A673 (cell line): ENCODE results near the gene STOX2.

Experiments used
- EZH2 ChIP-seq: fragments of 200-600 bp; sonication (generic); IDR thresholded peaks from 2 replicates; pipeline ENCODE4 v1.6.1; 2017; ENCODE audit warnings: borderline replicate concordance, low read depth, mild to moderate bottlenecking, mixed read lengths, antibody characterized with exemption, low read length; ENCODE audit not compliant: poor library complexity, severe bottlenecking
- TF ChIP-seq, protein P1 (sequence below): fragments of 300-800, 200-600 bp; sonication (generic); conservative IDR thresholded peaks from 2 replicates; pipeline ENCODE4 v1.5.1; 2017; ENCODE audit warnings: low read depth, mild to moderate bottlenecking, antibody characterized with exemption, low read length, moderate library complexity, mixed read lengths

DNA sequence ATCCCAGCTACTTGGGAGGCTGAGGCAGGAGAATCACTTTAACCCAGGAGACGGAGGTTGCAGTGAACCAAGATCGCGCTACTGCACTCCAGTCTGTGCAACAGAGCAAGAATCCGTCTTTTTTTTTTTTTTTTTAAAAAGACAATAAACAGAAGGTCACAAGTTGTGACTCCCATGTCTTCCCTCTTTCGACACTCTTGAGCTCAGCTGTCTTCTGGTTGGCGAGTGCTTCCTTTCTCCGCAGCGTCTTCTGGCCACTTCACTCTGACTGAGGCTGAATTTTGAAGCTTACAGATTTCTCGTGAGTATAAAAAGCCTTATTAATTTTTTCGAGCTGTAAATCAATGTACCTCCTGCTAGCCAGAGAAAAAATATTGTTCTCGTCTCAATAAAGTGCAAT lies 124.9 kb downstream of the STOX2 start:
- no peak for TF ChIP-seq EZH2
- TF ChIP-seq, protein P1, sequence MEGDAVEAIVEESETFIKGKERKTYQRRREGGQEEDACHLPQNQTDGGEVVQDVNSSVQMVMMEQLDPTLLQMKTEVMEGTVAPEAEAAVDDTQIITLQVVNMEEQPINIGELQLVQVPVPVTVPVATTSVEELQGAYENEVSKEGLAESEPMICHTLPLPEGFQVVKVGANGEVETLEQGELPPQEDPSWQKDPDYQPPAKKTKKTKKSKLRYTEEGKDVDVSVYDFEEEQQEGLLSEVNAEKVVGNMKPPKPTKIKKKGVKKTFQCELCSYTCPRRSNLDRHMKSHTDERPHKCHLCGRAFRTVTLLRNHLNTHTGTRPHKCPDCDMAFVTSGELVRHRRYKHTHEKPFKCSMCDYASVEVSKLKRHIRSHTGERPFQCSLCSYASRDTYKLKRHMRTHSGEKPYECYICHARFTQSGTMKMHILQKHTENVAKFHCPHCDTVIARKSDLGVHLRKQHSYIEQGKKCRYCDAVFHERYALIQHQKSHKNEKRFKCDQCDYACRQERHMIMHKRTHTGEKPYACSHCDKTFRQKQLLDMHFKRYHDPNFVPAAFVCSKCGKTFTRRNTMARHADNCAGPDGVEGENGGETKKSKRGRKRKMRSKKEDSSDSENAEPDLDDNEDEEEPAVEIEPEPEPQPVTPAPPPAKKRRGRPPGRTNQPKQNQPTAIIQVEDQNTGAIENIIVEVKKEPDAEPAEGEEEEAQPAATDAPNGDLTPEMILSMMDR = no peak
